ENCODE results near the gene SLIT1.

Gene SLIT1

GRCh38 chr10:97203220-97203619, 17.5 kb upstream of the SLIT1 start:
- H3K9ac ChIP-seq (ENCODE audit: low read length in 2 of 2): no peak overlapping the region
- H3K9me3 ChIP-seq (ENCODE audit: control insufficient read depth in 2 of 2, low read length in 2 of 2): no peaks in the 10 kb centered on the region
- no peak overlapping the region for H3K4me3 ChIP-seq (ENCODE audit: low read length in 2 of 2)
- no peaks in the 10 kb centered on the region for H3K4me1 ChIP-seq (ENCODE audit: control insufficient read depth, insufficient read depth, low read length)
- no peaks in the 10 kb centered on the region for H3K36me3 ChIP-seq (ENCODE audit: control insufficient read depth in 2 of 2, insufficient read depth in 2 of 2, low read length in 2 of 2)
- H3K27me3 ChIP-seq (ENCODE audit: control insufficient read depth in 1 of 2, insufficient read depth in 2 of 2, low read length in 2 of 2): peaks cover 5 to 8% of the 10 kb centered on the region in 2 donors
- H3K27ac ChIP-seq (ENCODE audit: low read length): no peak overlapping the region

DNA sequence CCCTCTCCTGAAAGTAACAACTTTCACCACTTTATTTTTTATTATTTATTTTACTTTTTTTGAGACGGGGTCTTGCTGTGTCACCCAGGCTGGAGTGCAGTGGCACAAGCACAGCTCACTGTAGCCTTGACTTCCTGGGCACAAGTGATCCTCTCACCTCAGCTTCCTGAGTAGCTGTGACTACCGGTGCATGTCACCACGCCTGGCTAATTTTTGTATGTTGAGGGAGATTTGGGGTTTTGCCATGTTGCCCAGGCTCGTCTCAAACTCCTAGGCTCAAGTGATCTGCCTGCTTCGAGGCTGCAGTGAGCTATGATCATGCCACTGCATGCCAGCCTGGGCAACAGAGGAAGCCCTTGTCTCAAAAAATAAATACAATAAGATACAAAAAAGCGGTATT, 14.9 kb upstream of the SLIT1 start:
- Histone ChIP-seq H3K27me3 (ENCODE audit: control insufficient read depth in 1 of 2, insufficient read depth in 2 of 2, low read length in 2 of 2) (peaks cover 14 to 15% of the 10 kb centered on the region in 2 donors), H3K36me3 (ENCODE audit: control insufficient read depth in 2 of 2, insufficient read depth in 2 of 2, low read length in 2 of 2) (no peaks in the 10 kb centered on the region), H3K9ac (ENCODE audit: low read length in 2 of 2) (no peak overlapping the region), H3K27ac (ENCODE audit: low read length) (no peak overlapping the region), H3K9me3 (ENCODE audit: control insufficient read depth in 2 of 2, low read length in 2 of 2) (no peaks in the 10 kb centered on the region), H3K4me3 (ENCODE audit: low read length in 2 of 2) (no peak overlapping the region), H3K4me1 (ENCODE audit: control insufficient read depth, insufficient read depth, low read length) (peaks cover 8% of the 10 kb centered on the region)

DNA sequence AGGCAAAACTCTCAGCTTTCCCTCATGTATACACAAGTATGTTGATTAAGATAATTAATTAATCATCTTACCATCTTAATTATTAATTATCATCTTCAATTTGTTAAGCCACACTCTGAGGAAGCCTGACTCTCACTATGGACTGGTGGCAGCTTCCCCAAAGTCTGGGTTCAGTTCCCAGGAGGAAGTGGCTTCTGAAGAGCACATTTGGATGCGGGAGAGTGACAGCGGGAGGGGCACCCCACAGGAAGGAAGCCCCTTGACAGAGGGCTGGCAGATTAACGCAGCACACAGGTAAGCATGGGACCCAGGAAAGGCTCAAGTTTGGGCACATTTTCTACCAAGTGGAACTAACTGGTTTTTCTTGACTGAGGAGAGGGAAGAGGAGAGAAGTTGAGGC, 13.4 kb upstream of the SLIT1 start:
- peaks cover 11 to 20% of the 10 kb centered on the region in 2 donors for H3K27me3 ChIP-seq (ENCODE audit: control insufficient read depth in 1 of 2, insufficient read depth in 2 of 2, low read length in 2 of 2)

GRCh38 chr10:97197030-97197500, 11.3 kb upstream of the SLIT1 start:
- Histone ChIP-seq H3K9ac (ENCODE audit: low read length in 2 of 2) (no peak overlapping the region), H3K4me1 (ENCODE audit: control insufficient read depth, insufficient read depth, low read length) (peaks cover 8% of the 10 kb centered on the region), H3K9me3 (ENCODE audit: control insufficient read depth in 2 of 2, low read length in 2 of 2) (no peaks in the 10 kb centered on the region), H3K27ac (ENCODE audit: low read length) (no peak overlapping the region), H3K4me3 (ENCODE audit: low read length in 2 of 2) (no peak overlapping the region), H3K36me3 (ENCODE audit: control insufficient read depth in 2 of 2, insufficient read depth in 2 of 2, low read length in 2 of 2) (no peaks in the 10 kb centered on the region), H3K27me3 (ENCODE audit: control insufficient read depth in 1 of 2, insufficient read depth in 2 of 2, low read length in 2 of 2) (peaks cover 12 to 28% of the 10 kb centered on the region in 2 donors)

More for the DNA sequence above, 13.4 kb upstream of the SLIT1 start:
- Histone ChIP-seq H3K36me3 (ENCODE audit: control insufficient read depth in 2 of 2, insufficient read depth in 2 of 2, low read length in 2 of 2) (no peaks in the 10 kb centered on the region), H3K27ac (ENCODE audit: low read length) (no peak overlapping the region), H3K4me3 (ENCODE audit: low read length in 2 of 2) (no peak overlapping the region), H3K9ac (ENCODE audit: low read length in 2 of 2) (no peak overlapping the region), H3K4me1 (ENCODE audit: control insufficient read depth, insufficient read depth, low read length) (peaks cover 8% of the 10 kb centered on the region), H3K9me3 (ENCODE audit: control insufficient read depth in 2 of 2, low read length in 2 of 2) (no peaks in the 10 kb centered on the region)

GRCh38 chr10:97196223-97197029, 10.7 kb upstream of the SLIT1 start:
- Histone ChIP-seq H3K9me3 (ENCODE audit: control insufficient read depth in 2 of 2, low read length in 2 of 2) (no peaks in the 10 kb centered on the region), H3K9ac (ENCODE audit: low read length in 2 of 2) (no peak overlapping the region), H3K4me1 (ENCODE audit: control insufficient read depth, insufficient read depth, low read length) (peaks cover 8% of the 10 kb centered on the region), H3K27me3 (ENCODE audit: control insufficient read depth in 1 of 2, insufficient read depth in 2 of 2, low read length in 2 of 2) (peaks cover 13 to 28% of the 10 kb centered on the region in 2 donors), H3K4me3 (ENCODE audit: low read length in 2 of 2) (peak overlapping the region; percentile 64 to 69), H3K27ac (ENCODE audit: low read length) (no peak overlapping the region), H3K36me3 (ENCODE audit: control insufficient read depth in 2 of 2, insufficient read depth in 2 of 2, low read length in 2 of 2) (no peaks in the 10 kb centered on the region)

DNA sequence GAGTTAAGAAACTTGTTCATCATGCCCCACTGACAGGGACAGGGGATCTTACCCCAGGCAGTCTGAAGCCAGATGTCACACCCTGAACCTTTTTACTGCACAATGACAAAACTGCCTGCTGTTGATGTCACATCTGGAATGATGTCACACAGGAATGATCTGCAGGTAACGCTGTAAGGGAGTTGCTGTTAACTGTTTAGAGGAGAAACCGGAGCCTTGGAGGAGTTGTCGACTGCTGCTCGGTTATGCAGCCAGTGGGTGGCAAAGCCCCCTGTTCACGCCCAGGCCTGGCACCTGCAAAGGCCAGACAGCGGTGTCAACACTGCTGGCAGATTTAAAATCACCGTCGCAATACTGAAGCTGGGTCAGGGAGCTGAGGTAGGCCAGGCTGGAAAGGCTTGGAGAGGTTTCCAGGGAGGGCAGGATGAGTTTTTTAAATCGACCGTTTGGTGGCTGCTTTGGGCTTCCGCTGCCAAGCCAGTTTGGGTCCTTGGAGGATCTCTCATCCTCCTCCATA, 10.0 kb upstream of the SLIT1 start:
- Histone ChIP-seq H3K27me3 (ENCODE audit: control insufficient read depth in 1 of 2, insufficient read depth in 2 of 2, low read length in 2 of 2) (peaks cover 13 to 24% of the 10 kb centered on the region in 2 donors), H3K27ac (ENCODE audit: low read length) (no peak overlapping the region), H3K36me3 (ENCODE audit: control insufficient read depth in 2 of 2, insufficient read depth in 2 of 2, low read length in 2 of 2) (no peaks in the 10 kb centered on the region), H3K4me3 (ENCODE audit: low read length in 2 of 2) (peak overlapping the region; percentile 64 to 69), H3K4me1 (ENCODE audit: control insufficient read depth, insufficient read depth, low read length) (peaks cover 8% of the 10 kb centered on the region), H3K9ac (ENCODE audit: low read length in 2 of 2) (no peak overlapping the region), H3K9me3 (ENCODE audit: control insufficient read depth in 2 of 2, low read length in 2 of 2) (no peaks in the 10 kb centered on the region)

- no peak overlapping the region for H3K27ac ChIP-seq (ENCODE audit: low read length)
- H3K27me3 ChIP-seq (ENCODE audit: control insufficient read depth in 1 of 2, insufficient read depth in 2 of 2, low read length in 2 of 2): peaks cover 21 to 30% of the 10 kb centered on the region in 2 donors
- H3K9ac ChIP-seq (ENCODE audit: low read length in 2 of 2): no peak overlapping the region
- H3K4me3 ChIP-seq (ENCODE audit: low read length in 2 of 2): no peak overlapping the region
- H3K36me3 ChIP-seq (ENCODE audit: control insufficient read depth in 2 of 2, insufficient read depth in 2 of 2, low read length in 2 of 2): no peaks in the 10 kb centered on the region
- H3K9me3 ChIP-seq (ENCODE audit: control insufficient read depth in 2 of 2, low read length in 2 of 2): no peaks in the 10 kb centered on the region
- H3K4me1 ChIP-seq (ENCODE audit: control insufficient read depth, insufficient read depth, low read length): peaks cover 8% of the 10 kb centered on the region
Observed at GRCh38 chr10:97192952-97193435, 7.2 kb upstream of the SLIT1 start.

- peaks cover 30 to 41% of the 10 kb centered on the region in 2 donors for H3K27me3 ChIP-seq (ENCODE audit: control insufficient read depth in 1 of 2, insufficient read depth in 2 of 2, low read length in 2 of 2)
- no peaks in the 10 kb centered on the region for H3K36me3 ChIP-seq (ENCODE audit: control insufficient read depth in 2 of 2, insufficient read depth in 2 of 2, low read length in 2 of 2)
- peaks cover 3% of the 10 kb centered on the region for H3K4me1 ChIP-seq (ENCODE audit: control insufficient read depth, insufficient read depth, low read length)
- H3K27ac ChIP-seq (ENCODE audit: low read length): no peak overlapping the region
- H3K9me3 ChIP-seq (ENCODE audit: control insufficient read depth in 2 of 2, low read length in 2 of 2): no peaks in the 10 kb centered on the region
- H3K4me3 ChIP-seq (ENCODE audit: low read length in 2 of 2): no peak overlapping the region
- no peak overlapping the region for H3K9ac ChIP-seq (ENCODE audit: low read length in 2 of 2)
Observed at GRCh38 chr10:97190450-97190849, 4.7 kb upstream of the SLIT1 start.

- no peaks in the 10 kb centered on the region for H3K36me3 ChIP-seq (ENCODE audit: control insufficient read depth in 2 of 2, insufficient read depth in 2 of 2, low read length in 2 of 2)
- peaks cover 8% of the 10 kb centered on the region for H3K4me1 ChIP-seq (ENCODE audit: control insufficient read depth, insufficient read depth, low read length)
- H3K27me3 ChIP-seq (ENCODE audit: control insufficient read depth in 1 of 2, insufficient read depth in 2 of 2, low read length in 2 of 2): peaks cover 43 to 55% of the 10 kb centered on the region in 2 donors
- H3K4me3 ChIP-seq (ENCODE audit: low read length in 2 of 2): no peak overlapping the region
- H3K9ac ChIP-seq (ENCODE audit: low read length in 2 of 2): no peak overlapping the region
- H3K27ac ChIP-seq (ENCODE audit: low read length): no peak overlapping the region
- no peaks in the 10 kb centered on the region for H3K9me3 ChIP-seq (ENCODE audit: control insufficient read depth in 2 of 2, low read length in 2 of 2)
Observed at GRCh38 chr10:97188261-97188711, 2.5 kb upstream of the SLIT1 start.

DNA sequence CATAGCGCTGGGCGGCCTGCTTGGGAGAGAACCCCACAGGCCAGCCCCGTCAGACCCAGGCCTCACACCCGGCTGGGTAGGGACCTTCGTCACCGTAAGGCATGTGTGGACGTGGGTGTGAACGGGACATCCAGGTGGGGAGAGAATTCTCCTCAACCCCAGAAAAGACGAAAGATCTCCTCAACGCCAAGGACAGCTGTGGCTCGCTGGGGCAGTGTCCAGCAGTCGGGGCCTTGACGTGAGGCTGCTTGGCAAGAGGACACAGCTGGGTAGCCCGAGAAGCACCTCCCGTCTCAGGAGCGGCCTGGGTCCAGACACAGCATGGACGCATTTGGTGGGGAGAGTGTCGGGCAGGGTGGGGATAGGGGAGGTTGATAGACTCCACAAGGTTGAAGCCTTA, 1.2 kb upstream of the SLIT1 start:
- H3K9ac ChIP-seq (ENCODE audit: low read length in 2 of 2): no peak overlapping the region
- no peak overlapping the region for H3K4me3 ChIP-seq (ENCODE audit: low read length in 2 of 2)
- H3K36me3 ChIP-seq (ENCODE audit: control insufficient read depth in 2 of 2, insufficient read depth in 2 of 2, low read length in 2 of 2): no peaks in the 10 kb centered on the region
- H3K27ac ChIP-seq (ENCODE audit: low read length): no peak overlapping the region
- H3K27me3 ChIP-seq (ENCODE audit: control insufficient read depth in 1 of 2, insufficient read depth in 2 of 2, low read length in 2 of 2): peaks cover 40 to 49% of the 10 kb centered on the region in 2 donors
- H3K9me3 ChIP-seq (ENCODE audit: control insufficient read depth in 2 of 2, low read length in 2 of 2): no peaks in the 10 kb centered on the region
- peaks cover 8% of the 10 kb centered on the region for H3K4me1 ChIP-seq (ENCODE audit: control insufficient read depth, insufficient read depth, low read length)

- Histone ChIP-seq H3K27ac (ENCODE audit: low read length) (no peak overlapping the region), H3K9me3 (ENCODE audit: control insufficient read depth in 2 of 2, low read length in 2 of 2) (no peaks in the 10 kb centered on the region), H3K36me3 (ENCODE audit: control insufficient read depth in 2 of 2, insufficient read depth in 2 of 2, low read length in 2 of 2) (no peaks in the 10 kb centered on the region), H3K27me3 (ENCODE audit: control insufficient read depth in 1 of 2, insufficient read depth in 2 of 2, low read length in 2 of 2) (peaks cover 36 to 45% of the 10 kb centered on the region in 2 donors), H3K4me1 (ENCODE audit: control insufficient read depth, insufficient read depth, low read length) (peaks cover 9% of the 10 kb centered on the region), H3K4me3 (ENCODE audit: low read length in 2 of 2) (no peak overlapping the region), H3K9ac (ENCODE audit: low read length in 2 of 2) (no peak overlapping the region)
Observed at GRCh38 chr10:97184971-97185325, 811 bp downstream of the SLIT1 start.

Data from stomach smooth muscle (tissue), 2 donors.